Measurements from ENCODE around the gene RBM44.

Gene RBM44

GRCh38 chr2:237864444-237864931, 65.9 kb downstream of the RBM44 start:
- Histone ChIP-seq H3K14ac (ENCODE audit: low read length in 2 of 2) (peak overlapping the region in 1 of 2 experiments; percentile 31), H4K91ac (ENCODE audit: low read length) (peak overlapping the region; percentile 36), H2BK12ac (ENCODE audit: low read length in 2 of 2) (peak overlapping the region in 1 of 2 experiments; percentile 85), H3K4me1 (ENCODE audit: control insufficient read depth, insufficient read depth, low read depth, low read length) (peaks cover 33% of the 10 kb centered on the region), H2BK15ac (ENCODE audit: low read depth, poor library complexity, severe bottlenecking) (no peak overlapping the region), H3K27me3 (ENCODE audit: control insufficient read depth in 1 of 2, insufficient read depth in 1 of 2, low read length in 2 of 2) (peaks cover 0 to 50% of the 10 kb centered on the region in 2 experiments), H3K36me3 (ENCODE audit: control insufficient read depth in 1 of 2, insufficient read depth in 2 of 2, low read depth in 1 of 2, low read length in 2 of 2) (no peaks in the 10 kb centered on the region), H3K4me2 (ENCODE audit: low read length, poor library complexity, severe bottlenecking) (no peak overlapping the region), H3K23ac (ENCODE audit: low read length in 2 of 2) (no peak overlapping the region), H3K79me1 (replicated peaks; ENCODE audit: low read length, poor library complexity, severe bottlenecking) (peaks cover 3% of the 10 kb centered on the region), H3K9me3 (ENCODE audit: control insufficient read depth, low read length) (no peaks in the 10 kb centered on the region), H3K4me3 (ENCODE audit: insufficient read depth in 1 of 2, low read depth in 1 of 2, low read length in 2 of 2) (no peak overlapping the region), H3K27ac (ENCODE audit: low read length, poor library complexity, severe bottlenecking) (peak overlapping the region; percentile 21), H4K8ac (ENCODE audit: low read length) (peak overlapping the region; percentile 72), H3K18ac (ENCODE audit: low read depth in 1 of 2, low read length in 2 of 2) (peak overlapping the region; percentile 26 to 61), H2AFZ (ENCODE audit: low read depth, low read length) (no peak overlapping the region), H3K4ac (ENCODE audit: low read depth in 1 of 2, low read length in 2 of 2) (no peak overlapping the region), H2AK5ac (ENCODE audit: low read length, severe bottlenecking) (peak overlapping the region; percentile 4), H3K9ac (ENCODE audit: low read length) (no peak overlapping the region), H2BK5ac (ENCODE audit: low read depth, low read length, poor library complexity, severe bottlenecking) (no peak overlapping the region), H2BK120ac (ENCODE audit: low read depth, low read length) (peak overlapping the region; percentile 57)
- 66% methylated on average over 10 of the region's 10 CpGs for WGBS
- no peak for DNase-seq

GRCh38 chr2:237864940-237865622, 66.5 kb downstream of the RBM44 start:
- H2BK15ac ChIP-seq (ENCODE audit: low read depth, poor library complexity, severe bottlenecking), result peak overlapping the region; percentile 73
- peaks cover 0 to 50% of the 10 kb centered on the region in 2 experiments for H3K27me3 ChIP-seq (ENCODE audit: control insufficient read depth in 1 of 2, insufficient read depth in 1 of 2, low read length in 2 of 2)
- H3K9me3 ChIP-seq (ENCODE audit: control insufficient read depth, low read length), result no peaks in the 10 kb centered on the region
- no peak overlapping the region for H3K9ac ChIP-seq (ENCODE audit: low read length)
- no peak overlapping the region for H3K23ac ChIP-seq (ENCODE audit: low read length in 2 of 2)
- H3K27ac ChIP-seq (ENCODE audit: low read length, poor library complexity, severe bottlenecking), result peak overlapping the region; percentile 96
- peaks cover 31% of the 10 kb centered on the region for H3K4me1 ChIP-seq (ENCODE audit: control insufficient read depth, insufficient read depth, low read depth, low read length)
- H2BK12ac ChIP-seq (ENCODE audit: low read length in 2 of 2), result peak overlapping the region; percentile 79 to 97
- peak overlapping the region; percentile 60 to 85 for H3K4ac ChIP-seq (ENCODE audit: low read depth in 1 of 2, low read length in 2 of 2)
- DNase-seq, result no peak
- H3K4me2 ChIP-seq (ENCODE audit: low read length, poor library complexity, severe bottlenecking), result no peak overlapping the region
- H4K91ac ChIP-seq (ENCODE audit: low read length), result peak overlapping the region; percentile 60
- peak overlapping the region; percentile 59 for H4K8ac ChIP-seq (ENCODE audit: low read length)
- WGBS, result 70% methylated on average over 8 of the region's 9 CpGs
- peaks cover 3% of the 10 kb centered on the region for H3K79me1 ChIP-seq (replicated peaks; ENCODE audit: low read length, poor library complexity, severe bottlenecking)
- no peak overlapping the region for H2BK120ac ChIP-seq (ENCODE audit: low read depth, low read length)
- H3K14ac ChIP-seq (ENCODE audit: low read length in 2 of 2), result peak overlapping the region in 1 of 2 experiments; percentile 88
- no peak overlapping the region for H3K4me3 ChIP-seq (ENCODE audit: insufficient read depth in 1 of 2, low read depth in 1 of 2, low read length in 2 of 2)
- no peaks in the 10 kb centered on the region for H3K36me3 ChIP-seq (ENCODE audit: control insufficient read depth in 1 of 2, insufficient read depth in 2 of 2, low read depth in 1 of 2, low read length in 2 of 2)
- H2AK5ac ChIP-seq (ENCODE audit: low read length, severe bottlenecking), result peak overlapping the region; percentile 91
- peak overlapping the region in 1 of 2 experiments; percentile 93 for H3K18ac ChIP-seq (ENCODE audit: low read depth in 1 of 2, low read length in 2 of 2)
- H2AFZ ChIP-seq (ENCODE audit: low read depth, low read length), result peak overlapping the region; percentile 49
- H2BK5ac ChIP-seq (ENCODE audit: low read depth, low read length, poor library complexity, severe bottlenecking), result peak overlapping the region; percentile 91

- Histone ChIP-seq H2BK15ac (ENCODE audit: low read depth, poor library complexity, severe bottlenecking) (peak overlapping the region; percentile 73), H2AFZ (ENCODE audit: low read depth, low read length) (peak overlapping the region; percentile 49), H4K8ac (ENCODE audit: low read length) (peak overlapping the region; percentile 59), H3K4me2 (ENCODE audit: low read length, poor library complexity, severe bottlenecking) (no peak overlapping the region), H2BK12ac (ENCODE audit: low read length in 2 of 2) (peak overlapping the region; percentile 79 to 97), H4K91ac (ENCODE audit: low read length) (peak overlapping the region; percentile 60), H3K14ac (ENCODE audit: low read length in 2 of 2) (peak overlapping the region in 1 of 2 experiments; percentile 88), H3K36me3 (ENCODE audit: control insufficient read depth in 1 of 2, insufficient read depth in 2 of 2, low read depth in 1 of 2, low read length in 2 of 2) (no peaks in the 10 kb centered on the region), H3K18ac (ENCODE audit: low read depth in 1 of 2, low read length in 2 of 2) (peak overlapping the region; percentile 89 to 93), H3K27ac (ENCODE audit: low read length, poor library complexity, severe bottlenecking) (peak overlapping the region; percentile 96), H2BK120ac (ENCODE audit: low read depth, low read length) (no peak overlapping the region), H3K23ac (ENCODE audit: low read length in 2 of 2) (peak overlapping the region in 1 of 2 experiments; percentile 78), H3K9ac (ENCODE audit: low read length) (no peak overlapping the region), H2BK5ac (ENCODE audit: low read depth, low read length, poor library complexity, severe bottlenecking) (peak overlapping the region; percentile 91), H3K79me1 (replicated peaks; ENCODE audit: low read length, poor library complexity, severe bottlenecking) (peaks cover 3% of the 10 kb centered on the region), H3K4me1 (ENCODE audit: control insufficient read depth, insufficient read depth, low read depth, low read length) (peaks cover 31% of the 10 kb centered on the region), H3K4me3 (ENCODE audit: insufficient read depth in 1 of 2, low read depth in 1 of 2, low read length in 2 of 2) (no peak overlapping the region), H3K9me3 (ENCODE audit: control insufficient read depth, low read length) (no peaks in the 10 kb centered on the region), H3K27me3 (ENCODE audit: control insufficient read depth in 1 of 2, insufficient read depth in 1 of 2, low read length in 2 of 2) (peaks cover 0 to 46% of the 10 kb centered on the region in 2 experiments), H3K4ac (ENCODE audit: low read depth in 1 of 2, low read length in 2 of 2) (peak overlapping the region; percentile 60 to 85), H2AK5ac (ENCODE audit: low read length, severe bottlenecking) (peak overlapping the region; percentile 91)
- WGBS, result 63% methylated on average over 7 of the region's 7 CpGs
- DNase-seq, result no peak
These were observed 67.1 kb downstream of the RBM44 start for GRCh38 chr2:237865623-237866041.

GRCh38 chr2:237866101-237866621, 67.6 kb downstream of the RBM44 start:
- H3K18ac ChIP-seq (ENCODE audit: low read depth in 1 of 2, low read length in 2 of 2), result peak overlapping the region in 1 of 2 experiments; percentile 89
- H4K91ac ChIP-seq (ENCODE audit: low read length), result peak overlapping the region; percentile 30
- 19% methylated on average over 12 of the region's 13 CpGs for WGBS
- H3K4ac ChIP-seq (ENCODE audit: low read depth in 1 of 2, low read length in 2 of 2), result no peak overlapping the region
- peak overlapping the region in 1 of 2 experiments; percentile 59 for H2BK12ac ChIP-seq (ENCODE audit: low read length in 2 of 2)
- H2AFZ ChIP-seq (ENCODE audit: low read depth, low read length), result no peak overlapping the region
- H3K27ac ChIP-seq (ENCODE audit: low read length, poor library complexity, severe bottlenecking), result peak overlapping the region; percentile 96
- peaks cover 31% of the 10 kb centered on the region for H3K4me1 ChIP-seq (ENCODE audit: control insufficient read depth, insufficient read depth, low read depth, low read length)
- H3K4me2 ChIP-seq (ENCODE audit: low read length, poor library complexity, severe bottlenecking), result peak overlapping the region; percentile 33
- H3K4me3 ChIP-seq (ENCODE audit: insufficient read depth in 1 of 2, low read depth in 1 of 2, low read length in 2 of 2), result no peak overlapping the region
- H2AK5ac ChIP-seq (ENCODE audit: low read length, severe bottlenecking), result peak overlapping the region; percentile 6
- H3K23ac ChIP-seq (ENCODE audit: low read length in 2 of 2), result no peak overlapping the region
- H3K36me3 ChIP-seq (ENCODE audit: control insufficient read depth in 1 of 2, insufficient read depth in 2 of 2, low read depth in 1 of 2, low read length in 2 of 2), result no peaks in the 10 kb centered on the region
- H2BK120ac ChIP-seq (ENCODE audit: low read depth, low read length), result no peak overlapping the region
- H3K9me3 ChIP-seq (ENCODE audit: control insufficient read depth, low read length), result no peaks in the 10 kb centered on the region
- peaks cover 0 to 46% of the 10 kb centered on the region in 2 experiments for H3K27me3 ChIP-seq (ENCODE audit: control insufficient read depth in 1 of 2, insufficient read depth in 1 of 2, low read length in 2 of 2)
- no peak overlapping the region for H3K9ac ChIP-seq (ENCODE audit: low read length)
- peak overlapping the region; percentile 41 for H4K8ac ChIP-seq (ENCODE audit: low read length)
- no peak overlapping the region for H3K14ac ChIP-seq (ENCODE audit: low read length in 2 of 2)
- peak; percentile 80 for DNase-seq
- H3K79me1 ChIP-seq (replicated peaks; ENCODE audit: low read length, poor library complexity, severe bottlenecking), result peaks cover 3% of the 10 kb centered on the region
- no peak overlapping the region for H2BK5ac ChIP-seq (ENCODE audit: low read depth, low read length, poor library complexity, severe bottlenecking)
- no peak overlapping the region for H2BK15ac ChIP-seq (ENCODE audit: low read depth, poor library complexity, severe bottlenecking)
